K562 (cell line): ENCODE data around the gene PRDM11. TPM values are rescaled to one million over a fixed set of nuclear protein-coding genes. Genes with fewer than 3 reads are reported as not detected.

ENCODE experiments used
- BMI1 ChIP-seq: fragments of 150-350 bp; IDR thresholded peaks from 2 replicates; pipeline ENCODE4 v1.6.1; 2014; ENCODE audit warnings: low read length
- DACH1 ChIP-seq: fragments of 450-650 bp; IDR thresholded peaks from 2 replicates; pipeline ENCODE4 v1.6.1; 2018; ENCODE audit not compliant: partially characterized antibody
- E2F6 ChIP-seq, 2 experiments: IDR thresholded peaks; 2 replicates each; pipeline ENCODE4 v1.6.1; 2011; ENCODE audit warnings: borderline replicate concordance in 1 of 2, control low read depth in 1 of 2, low read depth in 1 of 2, low read length in 1 of 2, mild to moderate bottlenecking in 1 of 2, mixed read lengths in 1 of 2, moderate library complexity in 1 of 2; ENCODE audit not compliant: insufficient read depth in 1 of 2, insufficient read length in 1 of 2, poor library complexity in 1 of 2, severe bottlenecking in 1 of 2; ENCODE audit errors: extremely low read depth in 1 of 2
- GABPA ChIP-seq: fragments of 200-800 bp; sonication (Bioruptor generic); conservative IDR thresholded peaks from 2 replicates; pipeline ENCODE4 v1.6.1; 2016; ENCODE audit warnings: low read depth, missing genetic modification characterization, missing compliant biosample characterization
- GTF2A2 ChIP-seq: IDR thresholded peaks from 2 replicates; pipeline ENCODE4 v1.6.1; 2016; ENCODE audit warnings: mild to moderate bottlenecking, missing genetic modification characterization, missing compliant biosample characterization
- HES1 ChIP-seq: fragments of 450-650 bp; IDR thresholded peaks from 2 replicates; pipeline ENCODE4 v1.6.1; 2016; ENCODE audit warnings: low read depth, mild to moderate bottlenecking, moderate library complexity
- HNRNPK ChIP-seq: fragments of 200-400 bp; formaldehyde crosslinking; IDR thresholded peaks from one replicate; pipeline ENCODE4 v1.6.1; 2018; ENCODE audit warnings: mild to moderate bottlenecking, low read depth, low read length; ENCODE audit not compliant: poor library complexity, severe bottlenecking
- IRF9 ChIP-seq: fragments of 450-650 bp; IDR thresholded peaks from 2 replicates; pipeline ENCODE4 v1.6.1; 2016; ENCODE audit warnings: missing biosample characterization, missing genetic modification characterization
- L3MBTL2 ChIP-seq: fragments of 450-650 bp; IDR thresholded peaks from 2 replicates; pipeline ENCODE4 v1.6.1; 2016; ENCODE audit warnings: mild to moderate bottlenecking, moderate library complexity
- MBD1 ChIP-seq: fragments of 250-450 bp; sonication (Bioruptor Pico); IDR thresholded peaks from 2 replicates; pipeline ENCODE4 v1.8.0; 2022; ENCODE audit warnings: inconsistent platforms
- NONO ChIP-seq, 2 experiments: fragments of 200-400 bp in 1 of 2; fragments of 450-650 bp in 1 of 2; formaldehyde crosslinking in 1 of 2; IDR thresholded peaks; 2 replicates each; pipeline ENCODE4 v1.6.1; 2017; ENCODE audit warnings: low read depth in 2 of 2, mild to moderate bottlenecking in 2 of 2, moderate library complexity in 2 of 2, low read length in 1 of 2
- POLR3G ChIP-seq: IDR thresholded peaks from 2 replicates; pipeline ENCODE4 v1.6.1; 2011; ENCODE audit not compliant: insufficient read length, insufficient replicate concordance; ENCODE audit errors: extremely low read depth
- TRIM28 ChIP-seq: fragments of 450-650 bp; IDR thresholded peaks from 2 replicates; pipeline ENCODE4 v1.6.1; 2017
- YY1 ChIP-seq, 3 experiments: IDR thresholded peaks; 2 replicates each; pipeline ENCODE4 v1.6.1; 2011; ENCODE audit warnings: low read length in 2 of 3, mild to moderate bottlenecking in 2 of 3, moderate library complexity in 2 of 3, borderline replicate concordance in 1 of 3, control low read depth in 1 of 3, low read depth in 1 of 3; ENCODE audit not compliant: insufficient read depth in 3 of 3, insufficient replicate concordance in 2 of 3, control insufficient read depth in 1 of 3, insufficient read length in 1 of 3; ENCODE audit errors: extremely low read depth in 1 of 3
- ZFP36 ChIP-seq: fragments of 150-350 bp; IDR thresholded peaks from 2 replicates; pipeline ENCODE4 v1.6.1; 2018; ENCODE audit warnings: low read length, low read depth; ENCODE audit not compliant: partially characterized antibody
- ZNF316 ChIP-seq: fragments of 450-650 bp; IDR thresholded peaks from 2 replicates; pipeline ENCODE4 v1.6.1; 2016
- ZNF512 ChIP-seq: IDR thresholded peaks from 2 replicates; pipeline ENCODE4 v1.6.1; 2016; ENCODE audit warnings: missing genetic modification characterization, missing compliant biosample characterization
- polyA plus RNA-seq, 8 experiments: library from polyadenylated mRNA; depleted of rRNA in 4 of 8; stranded (reverse) in 5 of 8; unstranded in 3 of 8; fragments of >200 nt; fragmentation: Nextera tagmentation in 2 of 8; fragmentation: Illumina TruSeq in 1 of 8; extraction: Ambion mirVana in 2 of 8; extraction: Trizol in 1 of 8; gene quantifications; 2 replicates each; pipeline versions ENCODE4 v1.2.1 to v1.2.3, GENCODE V29; 2011 to 2014; ENCODE audit warnings: inconsistent platforms in 1 of 8, missing spikeins in 1 of 8
- total RNA-seq, 7 experiments: library from RNA; depleted of rRNA in 6 of 7; stranded (reverse); fragments of >200 nt in 6 of 7; fragmentation: Illumina TruSeq in 2 of 7; extraction: Trizol in 2 of 7; gene quantifications; 2 replicates each; pipeline versions ENCODE4 v1.2.1 to v1.2.3, GENCODE V29; 2011 to 2021; ENCODE audit warnings: low replicate concordance in 1 of 7

Gene PRDM11
- total and polyA plus RNA-seq, 9 of the 15 experiments (the other 6 are each of a cell fraction or from before 2014, with no cell fraction given) = 0.01 to 1.1 (median 0.29) TPM

- TF ChIP-seq E2F6 (IDR thresholded peaks at IDR 0.05; ENCODE audit: borderline replicate concordance in 1 of 2, extremely low read depth in 1 of 2, insufficient read depth in 1 of 2, insufficient read length in 1 of 2, low read depth in 1 of 2, low read length in 1 of 2, poor library complexity in 1 of 2, severe bottlenecking in 1 of 2) (peak in 1 of 2 experiments; percentile 61), ZFP36 (peak; percentile 93), GABPA (peak; percentile 73), YY1 (IDR thresholded peaks at IDR 0.05; ENCODE audit: borderline replicate concordance in 1 of 3, control insufficient read depth in 1 of 3, extremely low read depth in 1 of 3, insufficient read depth in 3 of 3, insufficient read length in 1 of 3, insufficient replicate concordance in 2 of 3, low read depth in 1 of 3, low read length in 2 of 3) (peak in 2 of 3 experiments; percentile 53 to 86), DACH1 (no peak), BMI1 (no peak), GTF2A2 (tag) (peak; percentile 46; the same call in 1 of the 2 replicates), ZNF316 (no peak), HNRNPK (no peak), HES1 (no peak), NONO (IDR thresholded peaks at IDR 0.05; ENCODE audit: low read depth in 2 of 2, low read length in 1 of 2) (no peak), TRIM28 (no peak), MBD1 (no peak), L3MBTL2 (no peak), POLR3G (no peak), ZNF512 (0 out of 2 replicates have a peak, but pooled peaks have one; percentile 40), IRF9 (tag) (no peak)
Observed at GRCh38 chr11:45146072-45147016, at the start of gene PRDM11 (continued).
